Measurements from ENCODE around the gene CELSR1.

CELSR1 gene, protein sequence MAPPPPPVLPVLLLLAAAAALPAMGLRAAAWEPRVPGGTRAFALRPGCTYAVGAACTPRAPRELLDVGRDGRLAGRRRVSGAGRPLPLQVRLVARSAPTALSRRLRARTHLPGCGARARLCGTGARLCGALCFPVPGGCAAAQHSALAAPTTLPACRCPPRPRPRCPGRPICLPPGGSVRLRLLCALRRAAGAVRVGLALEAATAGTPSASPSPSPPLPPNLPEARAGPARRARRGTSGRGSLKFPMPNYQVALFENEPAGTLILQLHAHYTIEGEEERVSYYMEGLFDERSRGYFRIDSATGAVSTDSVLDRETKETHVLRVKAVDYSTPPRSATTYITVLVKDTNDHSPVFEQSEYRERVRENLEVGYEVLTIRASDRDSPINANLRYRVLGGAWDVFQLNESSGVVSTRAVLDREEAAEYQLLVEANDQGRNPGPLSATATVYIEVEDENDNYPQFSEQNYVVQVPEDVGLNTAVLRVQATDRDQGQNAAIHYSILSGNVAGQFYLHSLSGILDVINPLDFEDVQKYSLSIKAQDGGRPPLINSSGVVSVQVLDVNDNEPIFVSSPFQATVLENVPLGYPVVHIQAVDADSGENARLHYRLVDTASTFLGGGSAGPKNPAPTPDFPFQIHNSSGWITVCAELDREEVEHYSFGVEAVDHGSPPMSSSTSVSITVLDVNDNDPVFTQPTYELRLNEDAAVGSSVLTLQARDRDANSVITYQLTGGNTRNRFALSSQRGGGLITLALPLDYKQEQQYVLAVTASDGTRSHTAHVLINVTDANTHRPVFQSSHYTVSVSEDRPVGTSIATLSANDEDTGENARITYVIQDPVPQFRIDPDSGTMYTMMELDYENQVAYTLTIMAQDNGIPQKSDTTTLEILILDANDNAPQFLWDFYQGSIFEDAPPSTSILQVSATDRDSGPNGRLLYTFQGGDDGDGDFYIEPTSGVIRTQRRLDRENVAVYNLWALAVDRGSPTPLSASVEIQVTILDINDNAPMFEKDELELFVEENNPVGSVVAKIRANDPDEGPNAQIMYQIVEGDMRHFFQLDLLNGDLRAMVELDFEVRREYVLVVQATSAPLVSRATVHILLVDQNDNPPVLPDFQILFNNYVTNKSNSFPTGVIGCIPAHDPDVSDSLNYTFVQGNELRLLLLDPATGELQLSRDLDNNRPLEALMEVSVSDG (N-terminal part only)

DNA sequence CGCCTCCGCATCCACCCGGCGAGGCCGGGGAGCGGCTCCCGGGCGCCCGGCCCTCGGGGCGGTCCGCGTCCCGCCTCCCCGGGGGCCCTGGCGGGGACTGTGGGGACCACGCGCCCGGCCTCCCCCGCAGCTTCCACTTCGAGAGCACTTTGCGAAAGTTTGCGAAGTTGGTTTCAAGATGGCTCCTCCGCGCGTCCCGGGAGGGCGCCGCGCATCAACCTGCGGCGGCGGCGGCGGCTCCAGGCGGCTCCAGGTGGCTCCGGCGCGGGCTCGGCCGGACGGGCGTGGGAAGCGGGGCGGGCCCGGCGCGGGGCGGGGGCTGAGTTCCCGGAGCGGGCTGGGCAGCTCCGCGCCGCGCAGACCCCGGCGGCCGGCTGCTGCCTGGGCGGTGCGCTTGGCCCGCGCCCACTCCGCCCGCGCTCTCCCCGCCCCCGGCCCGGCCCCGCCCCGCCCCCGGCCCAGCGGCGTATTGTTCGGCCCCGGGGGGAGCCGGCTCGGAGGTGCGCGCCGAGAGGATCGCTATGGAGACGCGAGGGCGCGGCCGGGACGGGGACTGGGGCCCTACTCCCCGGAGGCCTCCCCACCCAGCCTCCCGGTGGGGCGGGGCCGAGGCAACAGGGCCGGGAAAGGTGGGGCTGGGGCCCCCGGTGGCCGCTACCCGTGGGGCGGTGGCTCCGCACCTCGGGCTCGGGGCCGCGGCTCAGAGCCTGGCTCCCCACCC lies at the start of gene CELSR1:
CELSR1 (minus strand) TSS at position 396 of the 721 bp plus-strand sequence. CDS start 450 bp downstream, outside the sequence.
- H3K9me3 Mint-ChIP-seq, result no peaks in the 10 kb centered on the region
- H3K27ac Mint-ChIP-seq, result no peak within 1 kb of the TSS
- H3K4me1 Mint-ChIP-seq, result peaks cover 11% of the 10 kb centered on the region
- H3K36me3 Mint-ChIP-seq (ENCODE audit: low read depth), result peaks cover 14% of the 10 kb centered on the region
- H3K27me3 Mint-ChIP-seq (ENCODE audit: low read depth), result peaks cover 62% of the 10 kb centered on the region
- peak within 1 kb of the TSS; percentile 78 to 84 (median 83) for H3K4me3 Mint-ChIP-seq
- TF ChIP-seq CTCF (IDR thresholded peaks at IDR 0.05; ENCODE audit: unreplicated experiment in 3 of 3), result no peak

- Mint-ChIP-seq H3K27ac (peak overlapping the region; percentile 70 to 77 (median 72)), H3K9me3 (no peaks in the 10 kb centered on the region), H3K36me3 (ENCODE audit: low read depth) (no peaks in the 10 kb centered on the region), H3K27me3 (ENCODE audit: low read depth) (peaks cover 23% of the 10 kb centered on the region), H3K4me3 (peak overlapping the region in 1 of 3 experiments; percentile 52), H3K4me1 (peaks cover 19% of the 10 kb centered on the region)
- TF ChIP-seq CTCF (IDR thresholded peaks at IDR 0.05; ENCODE audit: unreplicated experiment in 3 of 3), result no peak
Measured at GRCh38 chr22:46587061-46587460, 49.6 kb upstream of the CELSR1 start.

GRCh38 chr22:46586531-46587011 lies 49.2 kb upstream of the CELSR1 start:
- Mint-ChIP-seq H3K4me1 (peaks cover 17% of the 10 kb centered on the region), H3K36me3 (ENCODE audit: low read depth) (no peaks in the 10 kb centered on the region), H3K9me3 (no peaks in the 10 kb centered on the region), H3K27me3 (ENCODE audit: low read depth) (peaks cover 23% of the 10 kb centered on the region), H3K27ac (peak overlapping the region; percentile 70 to 77 (median 72)), H3K4me3 (peak overlapping the region in 1 of 3 experiments; percentile 40)
- TF ChIP-seq CTCF (IDR thresholded peaks at IDR 0.05; ENCODE audit: unreplicated experiment in 3 of 3), result no peak

GRCh38 chr22:46586123-46586519 lies 48.7 kb upstream of the CELSR1 start:
- H3K36me3 Mint-ChIP-seq (ENCODE audit: low read depth), result no peaks in the 10 kb centered on the region
- no peak for TF ChIP-seq CTCF (IDR thresholded peaks at IDR 0.05; ENCODE audit: unreplicated experiment in 3 of 3)
- H3K27me3 Mint-ChIP-seq (ENCODE audit: low read depth), result peaks cover 23% of the 10 kb centered on the region
- H3K4me1 Mint-ChIP-seq, result peaks cover 17% of the 10 kb centered on the region
- H3K27ac Mint-ChIP-seq, result no peak overlapping the region
- H3K9me3 Mint-ChIP-seq, result no peaks in the 10 kb centered on the region
- no peak overlapping the region for H3K4me3 Mint-ChIP-seq
